ENCODE results near the gene TK2. TPM values are rescaled to one million over a fixed set of nuclear protein-coding genes. Genes with fewer than 3 reads are reported as not detected.

Gene TK2
- total RNA-seq, 8 experiments from 2014 or later: 7.1 to 38.4 (median 18.8) TPM

- in situ Hi-C loops (cut with MboI; ENCODE audit: low pct_unique_long_range_greater_than_20kb in 2 of 9, low sequenced_read_pairs in 9 of 9, unreplicated experiment in 9 of 9): no loop called here
- 57 to 100% (median 87%) methylated on average over 1 to 4 of the region's 8 CpGs; no CpG with 5 or more reads in 3 of the 10 experiments for WGBS, 10 experiments
- H3K4me1 ChIP-seq (replicated peaks in 1 of 2): peaks cover 6 to 9% of the 10 kb centered on the region in 2 donors
- no peak overlapping the region for H3K4me3 ChIP-seq
- ATAC-seq (replicated peaks in 6 of 8): no peak
- H3K27ac ChIP-seq: no peak overlapping the region
Measured at GRCh38 chr16:66513111-66513723, 36.7 kb downstream of the TK2 start.

GRCh38 chr16:66512272-66513110 lies 37.4 kb downstream of the TK2 start:
- ATAC-seq (replicated peaks in 6 of 8): no peak
- no peak overlapping the region for H3K4me3 ChIP-seq
- H3K27ac ChIP-seq: no peak overlapping the region
- WGBS, 10 experiments: 53 to 100% (median 82%) methylated on average over 1 to 12 of the region's 15 CpGs; no CpG with 5 or more reads in 1 of the 10 experiments
- in situ Hi-C loops (cut with MboI; ENCODE audit: low pct_unique_long_range_greater_than_20kb in 2 of 9, low sequenced_read_pairs in 9 of 9, unreplicated experiment in 9 of 9): no loop called here
- peaks cover 6 to 9% of the 10 kb centered on the region in 2 donors for H3K4me1 ChIP-seq (replicated peaks in 1 of 2)

DNA sequence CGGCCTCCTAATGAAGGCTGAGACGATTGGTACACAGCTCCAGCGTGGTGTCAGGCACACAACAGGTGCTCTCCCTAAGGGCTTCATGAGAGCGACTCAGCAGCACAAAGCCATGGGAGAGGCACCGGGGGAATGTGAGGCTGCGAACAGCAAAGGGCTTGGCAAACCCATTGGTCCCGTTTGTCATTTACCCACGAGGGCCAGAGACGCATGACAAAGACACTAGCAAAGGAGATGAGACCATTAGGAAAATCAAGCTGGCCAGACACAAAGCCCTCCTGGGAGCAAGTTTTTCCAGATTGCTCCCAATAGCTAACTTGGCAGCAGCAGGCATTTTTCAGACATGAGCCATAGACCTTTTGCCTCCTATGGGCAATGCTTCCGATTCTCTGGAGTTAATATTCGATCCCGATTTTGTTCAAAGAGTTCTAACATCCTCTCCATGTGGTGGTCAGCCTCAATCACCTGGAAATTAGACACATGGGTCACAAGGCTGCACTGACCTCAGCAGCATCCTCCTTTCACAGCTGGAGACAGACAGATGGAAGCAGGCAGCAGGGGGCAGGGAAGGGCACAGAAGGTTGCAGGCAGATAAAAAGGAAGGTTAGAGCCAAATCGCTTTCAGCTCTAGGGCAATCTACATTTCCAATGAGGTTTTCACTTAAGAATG lies 38.2 kb downstream of the TK2 start:
- 11 to 60% (median 35%) methylated on average over 1 to 9 of the region's 13 CpGs; no CpG with 5 or more reads in 2 of the 10 experiments for WGBS, 10 experiments
- ATAC-seq (replicated peaks in 6 of 8): peak in 4 of 8 experiments; percentile 21 to 71 (median 68)
- Histone ChIP-seq H3K27ac (no peak overlapping the region), H3K4me1 (replicated peaks in 1 of 2) (peaks cover 3 to 6% of the 10 kb centered on the region in 2 donors), H3K4me3 (no peak overlapping the region)
- in situ Hi-C loops (cut with MboI; ENCODE audit: low pct_unique_long_range_greater_than_20kb in 2 of 9, low sequenced_read_pairs in 9 of 9, unreplicated experiment in 9 of 9): no loop called here

DNA sequence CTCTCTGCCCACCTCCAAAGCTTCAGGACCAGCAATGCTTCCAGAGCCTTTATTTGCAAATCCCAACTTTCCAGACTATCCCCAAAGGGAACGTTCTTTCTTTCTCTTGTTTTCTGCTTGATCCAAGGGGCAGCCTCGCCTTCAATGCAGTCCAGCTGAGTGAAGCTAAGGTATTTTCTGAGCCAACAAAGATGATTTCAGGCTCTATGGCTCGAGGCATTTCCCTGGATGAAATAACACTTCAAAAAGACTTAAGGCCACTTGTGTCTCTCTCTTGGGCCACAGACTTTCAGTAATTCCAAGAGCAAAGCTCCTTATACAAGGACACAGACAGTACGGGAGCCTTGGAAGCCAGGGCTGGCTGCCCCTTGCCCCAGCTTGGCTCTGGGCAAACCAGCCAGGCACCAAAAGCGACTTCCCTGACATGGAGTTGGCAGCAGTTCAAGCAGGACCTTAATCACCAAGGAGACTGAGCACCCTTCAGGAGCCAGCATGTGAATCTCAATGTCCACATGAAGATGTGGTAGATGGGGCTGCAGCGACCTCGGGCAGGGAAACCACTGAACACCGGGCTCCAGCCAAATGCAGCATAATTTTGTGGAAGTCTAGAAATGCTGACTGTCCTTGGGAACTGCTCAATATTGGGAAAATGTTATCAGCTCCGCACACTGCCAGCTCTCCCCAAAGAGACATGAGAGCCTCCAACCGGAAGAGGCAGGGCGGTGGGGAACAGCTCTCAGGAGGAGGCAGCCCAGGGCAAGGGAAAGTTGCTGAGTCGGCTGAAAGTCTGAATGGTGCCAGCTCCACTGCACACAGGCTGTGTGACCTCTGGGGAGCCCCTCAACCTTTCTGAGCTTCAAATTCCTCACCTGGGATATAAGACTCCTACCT lies 39.0 kb downstream of the TK2 start:
- Histone ChIP-seq H3K4me1 (replicated peaks in 1 of 2) (peaks cover 3 to 6% of the 10 kb centered on the region in 2 donors), H3K27ac (no peak overlapping the region), H3K4me3 (no peak overlapping the region)
- ATAC-seq (replicated peaks in 6 of 8): peak in 5 of 8 experiments; percentile 4 to 31 (median 25)
- in situ Hi-C loops (cut with MboI; ENCODE audit: low pct_unique_long_range_greater_than_20kb in 2 of 9, low sequenced_read_pairs in 9 of 9, unreplicated experiment in 9 of 9): no loop called here
- WGBS, 10 experiments: 64 to 100% (median 87%) methylated on average over 1 to 10 of the region's 12 CpGs; no CpG with 5 or more reads in 1 of the 10 experiments

GRCh38 chr16:66510298-66510697 lies 39.6 kb downstream of the TK2 start:
- in situ Hi-C loops (cut with MboI; ENCODE audit: low pct_unique_long_range_greater_than_20kb in 2 of 9, low sequenced_read_pairs in 9 of 9, unreplicated experiment in 9 of 9): no loop called here
- 68 to 100% (median 100%) methylated on average over 1 to 3 of the region's 5 CpGs; no CpG with 5 or more reads in 2 of the 10 experiments for WGBS, 10 experiments
- H3K4me3 ChIP-seq: no peak overlapping the region
- H3K27ac ChIP-seq: no peak overlapping the region
- peaks cover 3 to 6% of the 10 kb centered on the region in 2 donors for H3K4me1 ChIP-seq (replicated peaks in 1 of 2)
- no peak for ATAC-seq (replicated peaks in 6 of 8)

GRCh38 chr16:66509576-66509975 lies 40.3 kb downstream of the TK2 start:
- no peak for ATAC-seq (replicated peaks in 6 of 8)
- no peak overlapping the region for H3K27ac ChIP-seq
- in situ Hi-C loops (cut with MboI; ENCODE audit: low pct_unique_long_range_greater_than_20kb in 2 of 9, low sequenced_read_pairs in 9 of 9, unreplicated experiment in 9 of 9): no loop called here
- H3K4me3 ChIP-seq: no peak overlapping the region
- 93 to 100% (median 100%) methylated on average over 1 to 2 of the region's 5 CpGs; no CpG with 5 or more reads in 2 of the 10 experiments for WGBS, 10 experiments
- H3K4me1 ChIP-seq (replicated peaks in 1 of 2): peaks cover 3 to 6% of the 10 kb centered on the region in 2 donors

GRCh38 chr16:66508914-66509496 lies 40.9 kb downstream of the TK2 start:
- no peak for ATAC-seq (replicated peaks in 6 of 8)
- WGBS, 10 experiments: 92 to 100% (median 97%) methylated on average over 1 to 4 of the region's 9 CpGs; no CpG with 5 or more reads in 4 of the 10 experiments
- Histone ChIP-seq H3K4me1 (replicated peaks in 1 of 2) (peaks cover 3 to 6% of the 10 kb centered on the region in 2 donors), H3K4me3 (no peak overlapping the region), H3K27ac (no peak overlapping the region)
- in situ Hi-C loops (cut with MboI; ENCODE audit: low pct_unique_long_range_greater_than_20kb in 2 of 9, low sequenced_read_pairs in 9 of 9, unreplicated experiment in 9 of 9): no loop called here

- Histone ChIP-seq H3K4me3 (no peak overlapping the region), H3K27ac (no peak overlapping the region), H3K4me1 (replicated peaks in 1 of 2) (peaks cover 3 to 6% of the 10 kb centered on the region in 2 donors)
- in situ Hi-C loops (cut with MboI; ENCODE audit: low pct_unique_long_range_greater_than_20kb in 2 of 9, low sequenced_read_pairs in 9 of 9, unreplicated experiment in 9 of 9): no loop called here
- WGBS, 10 experiments: 0 to 97% (median 60%) methylated on average over 1 to 6 of the region's 7 CpGs; no CpG with 5 or more reads in 2 of the 10 experiments
- ATAC-seq (replicated peaks in 6 of 8): peak in 4 of 8 experiments; percentile 18 to 94 (median 90)
Measured at GRCh38 chr16:66508248-66508913, 41.5 kb downstream of the TK2 start.

- Histone ChIP-seq H3K27ac (no peak overlapping the region), H3K4me3 (no peak overlapping the region), H3K4me1 (replicated peaks in 1 of 2) (peaks cover 3 to 6% of the 10 kb centered on the region in 2 donors)
- in situ Hi-C loops (cut with MboI; ENCODE audit: low pct_unique_long_range_greater_than_20kb in 2 of 9, low sequenced_read_pairs in 9 of 9, unreplicated experiment in 9 of 9): no loop called here
- 0 to 100% (median 60%) methylated on average over 1 to 4 of the region's 4 CpGs; no CpG with 5 or more reads in 1 of the 10 experiments for WGBS, 10 experiments
- ATAC-seq (replicated peaks in 6 of 8): no peak
Measured at GRCh38 chr16:66507731-66508239, 42.1 kb downstream of the TK2 start.

DNA sequence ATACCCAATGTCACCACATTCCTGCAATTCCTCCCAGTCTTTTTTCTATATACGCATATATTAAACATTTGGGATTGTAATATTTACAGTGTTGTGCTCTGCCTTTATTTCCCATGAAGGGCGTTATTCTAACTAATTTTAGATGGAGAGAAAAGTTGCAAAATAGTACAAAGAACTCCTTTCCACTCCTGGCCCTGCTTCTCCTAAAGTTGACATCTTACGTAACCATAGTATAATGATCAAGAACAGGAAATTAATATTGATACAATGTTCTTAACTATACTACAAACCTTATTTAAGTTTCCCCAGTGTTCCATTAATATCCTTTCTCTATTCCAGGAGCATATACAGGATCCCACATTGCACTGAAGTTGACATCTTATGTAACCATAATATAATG lies 46.3 kb downstream of the TK2 start:
- 0 to 100% (median 85%) methylated on average over 1 to 3 of the region's 3 CpGs for WGBS, 10 experiments
- in situ Hi-C loops (cut with MboI; ENCODE audit: low pct_unique_long_range_greater_than_20kb in 2 of 9, low sequenced_read_pairs in 9 of 9, unreplicated experiment in 9 of 9): no loop called here
- Histone ChIP-seq H3K4me3 (no peak overlapping the region), H3K4me1 (replicated peaks in 1 of 2) (no peaks in the 10 kb centered on the region), H3K27ac (no peak overlapping the region)
- peak in 3 of 8 experiments; percentile 10 to 16 (median 16) for ATAC-seq (replicated peaks in 6 of 8)

GRCh38 chr16:66503030-66503429 lies 46.9 kb downstream of the TK2 start:
- H3K4me1 ChIP-seq (replicated peaks in 1 of 2): no peaks in the 10 kb centered on the region
- no peak overlapping the region for H3K4me3 ChIP-seq
- ATAC-seq (replicated peaks in 6 of 8): peak in 3 of 8 experiments; percentile 8 to 41 (median 15)
- in situ Hi-C loops (cut with MboI; ENCODE audit: low pct_unique_long_range_greater_than_20kb in 2 of 9, low sequenced_read_pairs in 9 of 9, unreplicated experiment in 9 of 9): no loop called here
- 8 to 100% (median 78%) methylated on average over 1 to 2 of the region's 2 CpGs; no CpG with 5 or more reads in 2 of the 10 experiments for WGBS, 10 experiments
- no peak overlapping the region for H3K27ac ChIP-seq
